ENCODE measurements around the gene RNF212B. TPM values are rescaled to one million over a fixed set of nuclear protein-coding genes. Genes with fewer than 3 reads are reported as not detected.

RNF212B gene
- total and polyA plus RNA-seq, 2 of the 13 experiments (the other 11 are each of a cell fraction or from before 2014, with no cell fraction given), result 0.05 TPM; not detected in 1

DNA sequence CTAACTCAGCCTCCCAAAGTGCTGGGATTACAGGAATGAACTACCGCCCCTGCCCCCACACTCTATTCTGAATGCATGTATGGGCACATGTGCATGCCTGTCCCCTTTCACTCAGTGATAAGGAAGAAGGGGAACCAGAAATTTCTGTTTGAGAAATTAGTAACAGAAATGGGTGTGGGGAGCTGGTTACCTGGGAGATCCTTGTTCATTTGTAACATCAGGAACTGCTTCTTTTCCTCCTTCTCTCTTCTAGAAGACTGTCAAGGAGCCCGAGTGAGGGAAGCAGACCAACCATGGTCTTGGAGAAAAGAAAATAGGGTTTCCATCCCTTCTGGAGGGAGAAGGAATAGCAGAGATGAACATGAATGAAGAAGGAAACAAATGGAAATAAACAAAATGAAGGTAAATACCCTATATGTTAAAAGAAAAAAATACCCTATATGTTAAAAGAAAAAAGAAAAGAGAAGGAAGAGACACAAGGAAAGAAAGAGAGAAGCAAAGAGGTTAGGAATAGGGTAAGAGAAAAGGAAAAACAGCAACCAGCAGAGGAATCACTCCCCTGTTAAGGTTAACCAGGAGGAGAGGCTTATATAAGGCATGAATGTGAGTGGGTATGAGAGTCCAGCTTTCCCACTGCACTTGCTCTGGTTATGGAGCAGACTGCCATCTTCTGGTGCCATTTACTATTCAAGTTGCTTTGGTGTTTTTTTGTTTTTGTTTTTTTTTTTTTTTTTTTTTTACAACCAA, 61.6 kb downstream of the RNF212B start (continued):
- TF ChIP-seq, protein P1, sequence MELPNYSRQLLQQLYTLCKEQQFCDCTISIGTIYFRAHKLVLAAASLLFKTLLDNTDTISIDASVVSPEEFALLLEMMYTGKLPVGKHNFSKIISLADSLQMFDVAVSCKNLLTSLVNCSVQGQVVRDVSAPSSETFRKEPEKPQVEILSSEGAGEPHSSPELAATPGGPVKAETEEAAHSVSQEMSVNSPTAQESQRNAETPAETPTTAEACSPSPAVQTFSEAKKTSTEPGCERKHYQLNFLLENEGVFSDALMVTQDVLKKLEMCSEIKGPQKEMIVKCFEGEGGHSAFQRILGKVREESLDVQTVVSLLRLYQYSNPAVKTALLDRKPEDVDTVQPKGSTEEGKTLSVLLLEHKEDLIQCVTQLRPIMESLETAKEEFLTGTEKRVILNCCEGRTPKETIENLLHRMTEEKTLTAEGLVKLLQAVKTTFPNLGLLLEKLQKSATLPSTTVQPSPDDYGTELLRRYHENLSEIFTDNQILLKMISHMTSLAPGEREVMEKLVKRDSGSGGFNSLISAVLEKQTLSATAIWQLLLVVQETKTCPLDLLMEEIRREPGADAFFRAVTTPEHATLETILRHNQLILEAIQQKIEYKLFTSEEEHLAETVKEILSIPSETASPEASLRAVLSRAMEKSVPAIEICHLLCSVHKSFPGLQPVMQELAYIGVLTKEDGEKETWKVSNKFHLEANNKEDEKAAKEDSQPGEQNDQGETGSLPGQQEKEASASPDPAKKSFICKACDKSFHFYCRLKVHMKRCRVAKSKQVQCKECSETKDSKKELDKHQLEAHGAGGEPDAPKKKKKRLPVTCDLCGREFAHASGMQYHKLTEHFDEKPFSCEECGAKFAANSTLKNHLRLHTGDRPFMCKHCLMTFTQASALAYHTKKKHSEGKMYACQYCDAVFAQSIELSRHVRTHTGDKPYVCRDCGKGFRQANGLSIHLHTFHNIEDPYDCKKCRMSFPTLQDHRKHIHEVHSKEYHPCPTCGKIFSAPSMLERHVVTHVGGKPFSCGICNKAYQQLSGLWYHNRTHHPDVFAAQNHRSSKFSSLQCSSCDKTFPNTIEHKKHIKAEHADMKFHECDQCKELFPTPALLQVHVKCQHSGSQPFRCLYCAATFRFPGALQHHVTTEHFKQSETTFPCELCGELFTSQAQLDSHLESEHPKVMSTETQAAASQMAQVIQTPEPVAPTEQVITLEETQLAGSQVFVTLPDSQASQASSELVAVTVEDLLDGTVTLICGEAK (IDR thresholded peaks at IDR 0.05), result peak; percentile 14; the same call in 1 of the 2 replicates
- TF ChIP-seq, protein P1 (CRISPR knock-in tag; IDR thresholded peaks at IDR 0.05), result no peak
- TF ChIP-seq TEAD2 (CRISPR knock-in tag; IDR thresholded peaks at IDR 0.05) (no peak), SSRP1 (CRISPR knock-in tag; IDR thresholded peaks at IDR 0.05) (no peak), ZNF792 (CRISPR knock-in tag; IDR thresholded peaks at IDR 0.05) (0 out of 2 replicates have a peak, but pooled peaks have one; percentile 32), POLR2AphosphoS5 (IDR thresholded peaks at IDR 0.05; ENCODE audit: low read depth, low read length) (0 out of 2 replicates have a peak, but pooled peaks have one; percentile 22), HDAC2 (CRISPR knock-in tag; IDR thresholded peaks at IDR 0.05) (0 out of 2 replicates have a peak, but pooled peaks have one; percentile 38), MEF2D (CRISPR knock-in tag; IDR thresholded peaks at IDR 0.05) (peak; percentile 27; the same call in 1 of the 2 replicates)
- TF ChIP-seq, protein P2, sequence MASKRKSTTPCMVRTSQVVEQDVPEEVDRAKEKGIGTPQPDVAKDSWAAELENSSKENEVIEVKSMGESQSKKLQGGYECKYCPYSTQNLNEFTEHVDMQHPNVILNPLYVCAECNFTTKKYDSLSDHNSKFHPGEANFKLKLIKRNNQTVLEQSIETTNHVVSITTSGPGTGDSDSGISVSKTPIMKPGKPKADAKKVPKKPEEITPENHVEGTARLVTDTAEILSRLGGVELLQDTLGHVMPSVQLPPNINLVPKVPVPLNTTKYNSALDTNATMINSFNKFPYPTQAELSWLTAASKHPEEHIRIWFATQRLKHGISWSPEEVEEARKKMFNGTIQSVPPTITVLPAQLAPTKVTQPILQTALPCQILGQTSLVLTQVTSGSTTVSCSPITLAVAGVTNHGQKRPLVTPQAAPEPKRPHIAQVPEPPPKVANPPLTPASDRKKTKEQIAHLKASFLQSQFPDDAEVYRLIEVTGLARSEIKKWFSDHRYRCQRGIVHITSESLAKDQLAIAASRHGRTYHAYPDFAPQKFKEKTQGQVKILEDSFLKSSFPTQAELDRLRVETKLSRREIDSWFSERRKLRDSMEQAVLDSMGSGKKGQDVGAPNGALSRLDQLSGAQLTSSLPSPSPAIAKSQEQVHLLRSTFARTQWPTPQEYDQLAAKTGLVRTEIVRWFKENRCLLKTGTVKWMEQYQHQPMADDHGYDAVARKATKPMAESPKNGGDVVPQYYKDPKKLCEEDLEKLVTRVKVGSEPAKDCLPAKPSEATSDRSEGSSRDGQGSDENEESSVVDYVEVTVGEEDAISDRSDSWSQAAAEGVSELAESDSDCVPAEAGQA (IDR thresholded peaks at IDR 0.05; ENCODE audit: low read depth), result no peak
- TF ChIP-seq, protein P2 (CRISPR knock-in tag; IDR thresholded peaks at IDR 0.05; ENCODE audit: borderline replicate concordance), result no peak
- TF ChIP-seq, protein P3, sequence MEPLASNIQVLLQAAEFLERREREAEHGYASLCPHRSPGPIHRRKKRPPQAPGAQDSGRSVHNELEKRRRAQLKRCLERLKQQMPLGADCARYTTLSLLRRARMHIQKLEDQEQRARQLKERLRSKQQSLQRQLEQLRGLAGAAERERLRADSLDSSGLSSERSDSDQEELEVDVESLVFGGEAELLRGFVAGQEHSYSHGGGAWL (CRISPR knock-in tag; IDR thresholded peaks at IDR 0.05), result no peak
- TF ChIP-seq, protein P4, sequence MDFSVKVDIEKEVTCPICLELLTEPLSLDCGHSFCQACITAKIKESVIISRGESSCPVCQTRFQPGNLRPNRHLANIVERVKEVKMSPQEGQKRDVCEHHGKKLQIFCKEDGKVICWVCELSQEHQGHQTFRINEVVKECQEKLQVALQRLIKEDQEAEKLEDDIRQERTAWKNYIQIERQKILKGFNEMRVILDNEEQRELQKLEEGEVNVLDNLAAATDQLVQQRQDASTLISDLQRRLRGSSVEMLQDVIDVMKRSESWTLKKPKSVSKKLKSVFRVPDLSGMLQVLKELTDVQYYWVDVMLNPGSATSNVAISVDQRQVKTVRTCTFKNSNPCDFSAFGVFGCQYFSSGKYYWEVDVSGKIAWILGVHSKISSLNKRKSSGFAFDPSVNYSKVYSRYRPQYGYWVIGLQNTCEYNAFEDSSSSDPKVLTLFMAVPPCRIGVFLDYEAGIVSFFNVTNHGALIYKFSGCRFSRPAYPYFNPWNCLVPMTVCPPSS (IDR thresholded peaks at IDR 0.05), result no peak

Data from HepG2 (cell line).